NCI-H1436 treated with DMSO at 0.1 percent for 48 hours (cell line): ENCODE measurements around the gene CCDC9.

Experiments used
- DNase-seq: peaks from one replicate; lab custom pipeline; 2025; lab: John Stamatoyannopoulos, UW

The CCDC9 gene

DNA sequence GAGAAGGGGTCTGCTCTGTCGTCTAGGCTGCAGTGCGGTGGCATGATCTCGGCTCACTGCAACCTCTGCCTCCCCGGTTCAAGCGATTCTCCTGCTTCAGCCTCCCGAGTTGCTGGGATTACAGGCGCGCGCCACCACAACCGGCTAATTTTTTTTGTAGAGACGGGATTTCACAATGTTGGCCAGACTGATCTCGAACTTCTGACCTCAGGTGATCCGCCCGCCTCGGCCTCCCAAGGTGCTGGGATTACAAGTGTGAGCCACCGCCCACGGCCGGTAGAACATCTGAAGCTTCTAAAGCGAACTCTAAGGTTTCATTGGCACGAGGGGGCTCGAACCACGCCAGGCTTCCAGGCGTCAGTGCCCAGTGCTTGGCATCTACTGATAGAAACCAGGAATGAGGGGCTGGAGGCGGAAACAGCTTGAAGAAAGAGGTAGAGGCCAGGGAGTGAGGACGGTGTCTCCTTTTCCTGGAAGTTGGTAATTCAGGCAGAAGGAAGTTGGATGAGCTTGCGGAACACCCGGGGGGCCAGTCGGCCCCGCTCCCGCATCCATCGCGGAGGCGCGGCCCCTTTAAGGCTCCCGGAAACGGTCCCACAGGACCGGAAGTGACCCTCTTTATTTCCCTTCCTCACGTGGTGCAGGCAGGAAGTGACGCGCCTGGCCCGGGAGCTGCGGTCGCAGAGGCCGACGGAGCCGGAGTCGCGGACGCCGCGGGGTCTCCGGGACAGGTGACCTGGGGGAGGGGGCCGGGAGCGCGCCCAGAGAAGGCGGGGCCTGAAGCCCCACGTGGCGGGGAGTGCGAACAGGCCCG is at the start of gene CCDC9:
CCDC9 (plus strand) TSS at position 647 of the 814 bp plus-strand sequence. CDS start 1,876 bp downstream, outside the sequence.
- DNase-seq: peak; percentile 88

DNA sequence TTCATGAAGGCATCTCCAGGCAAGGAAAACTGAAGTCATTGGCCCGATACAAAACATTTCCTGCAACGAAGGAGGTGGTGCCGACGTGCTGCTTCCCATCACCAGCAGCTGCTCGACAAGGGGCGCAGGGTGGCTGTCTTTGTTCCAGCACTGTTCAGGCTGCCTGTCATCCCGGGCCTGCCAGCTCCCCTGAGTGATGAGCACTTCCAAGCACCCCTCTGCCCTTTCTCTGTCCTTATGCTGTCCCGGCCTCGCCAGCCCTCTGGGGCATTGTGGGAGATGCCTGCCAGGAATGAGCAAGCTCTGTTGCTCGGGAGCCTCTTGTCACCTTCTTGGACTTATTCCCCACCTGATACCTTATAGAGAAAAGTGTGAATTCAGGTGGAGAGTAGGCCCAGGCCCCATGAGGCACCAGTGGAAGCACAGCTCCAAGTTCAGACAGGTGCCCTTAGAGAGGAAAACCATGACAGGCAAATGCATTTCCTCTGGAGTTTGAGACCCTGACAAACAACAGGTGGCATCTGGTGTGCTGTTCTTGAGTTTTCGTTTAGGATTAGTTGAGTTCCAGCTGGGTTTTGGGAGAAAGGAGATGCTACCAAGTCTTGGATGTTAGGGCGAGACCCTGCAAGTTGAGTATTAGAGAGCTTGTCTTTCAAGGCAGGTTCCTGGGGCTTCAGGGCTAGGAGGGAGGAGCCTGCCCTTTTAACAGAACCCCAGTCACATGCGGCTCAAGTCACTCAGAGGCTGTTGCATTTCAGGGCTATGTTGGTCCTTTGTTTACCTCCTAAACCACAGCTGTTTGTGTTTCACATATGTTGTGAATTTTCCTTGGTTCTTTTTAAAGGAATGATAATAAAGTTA is 46.8 kb upstream of the CCDC9 start:
- no peak for DNase-seq

DNA sequence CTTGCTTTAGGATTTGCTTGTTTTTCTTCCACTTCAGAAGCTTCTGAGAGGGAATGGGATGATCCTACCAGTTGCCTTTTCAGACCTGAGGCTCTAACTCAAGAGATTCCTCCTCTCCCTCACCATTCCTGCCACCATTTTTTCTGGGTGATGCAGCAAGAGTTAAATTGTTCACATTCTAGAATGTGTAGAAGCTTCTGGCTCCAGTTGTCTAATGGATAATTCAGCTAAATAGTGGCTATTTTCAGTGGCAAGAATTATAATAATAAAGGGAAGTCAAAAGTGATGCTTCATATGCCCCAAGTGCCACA is 46.2 kb upstream of the CCDC9 start:
- no peak for DNase-seq

DNA sequence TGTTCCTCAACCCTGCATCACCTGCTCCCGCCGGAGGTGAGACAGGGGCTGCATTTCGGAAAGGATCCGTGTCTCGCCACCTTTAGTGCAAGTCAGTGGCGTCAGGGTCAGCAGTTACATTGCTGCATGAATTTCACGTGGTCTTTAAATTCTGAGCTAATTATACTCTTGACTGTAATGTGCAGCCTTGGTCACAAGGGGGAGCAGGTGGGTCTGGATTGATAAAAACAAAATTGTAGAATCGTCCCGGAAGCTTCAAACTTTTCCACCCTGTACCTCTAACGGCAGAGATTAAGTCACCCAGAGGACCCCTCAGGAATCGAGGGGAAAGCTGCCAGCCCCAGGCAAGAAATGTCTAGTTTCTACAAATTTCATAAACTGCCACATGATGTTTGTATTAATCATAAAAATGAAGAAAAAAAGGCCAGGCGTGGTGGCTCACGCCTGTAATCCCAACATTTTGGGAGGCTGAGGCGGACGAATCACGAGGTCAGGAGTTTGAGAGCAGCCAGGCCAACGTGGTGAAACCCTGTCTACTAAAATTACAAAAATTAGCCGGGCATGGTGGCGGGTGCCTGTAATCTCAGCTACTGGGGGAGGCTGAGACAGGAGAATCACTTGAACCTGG is 45.5 kb upstream of the CCDC9 start:
- DNase-seq: no peak

DNA sequence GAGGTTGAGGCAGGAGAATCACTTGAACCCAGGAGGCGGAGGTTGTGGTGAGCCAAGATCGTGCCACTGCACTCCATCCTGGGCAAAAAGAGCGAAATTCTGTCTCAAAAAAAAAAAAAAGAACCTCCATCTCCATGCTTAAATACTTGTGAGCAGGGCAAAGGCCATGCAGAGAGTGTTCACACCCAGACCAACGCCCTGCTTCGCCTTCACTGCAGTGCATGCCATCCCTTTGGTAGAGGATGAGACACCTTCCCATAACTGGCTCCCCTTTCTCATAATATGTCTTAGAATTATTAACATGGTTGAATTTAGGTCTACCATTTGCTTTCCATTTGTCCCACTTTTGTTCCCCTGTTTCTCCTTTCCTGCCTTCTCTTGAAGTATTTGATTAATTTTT is 40.7 kb upstream of the CCDC9 start:
- no peak for DNase-seq

DNA sequence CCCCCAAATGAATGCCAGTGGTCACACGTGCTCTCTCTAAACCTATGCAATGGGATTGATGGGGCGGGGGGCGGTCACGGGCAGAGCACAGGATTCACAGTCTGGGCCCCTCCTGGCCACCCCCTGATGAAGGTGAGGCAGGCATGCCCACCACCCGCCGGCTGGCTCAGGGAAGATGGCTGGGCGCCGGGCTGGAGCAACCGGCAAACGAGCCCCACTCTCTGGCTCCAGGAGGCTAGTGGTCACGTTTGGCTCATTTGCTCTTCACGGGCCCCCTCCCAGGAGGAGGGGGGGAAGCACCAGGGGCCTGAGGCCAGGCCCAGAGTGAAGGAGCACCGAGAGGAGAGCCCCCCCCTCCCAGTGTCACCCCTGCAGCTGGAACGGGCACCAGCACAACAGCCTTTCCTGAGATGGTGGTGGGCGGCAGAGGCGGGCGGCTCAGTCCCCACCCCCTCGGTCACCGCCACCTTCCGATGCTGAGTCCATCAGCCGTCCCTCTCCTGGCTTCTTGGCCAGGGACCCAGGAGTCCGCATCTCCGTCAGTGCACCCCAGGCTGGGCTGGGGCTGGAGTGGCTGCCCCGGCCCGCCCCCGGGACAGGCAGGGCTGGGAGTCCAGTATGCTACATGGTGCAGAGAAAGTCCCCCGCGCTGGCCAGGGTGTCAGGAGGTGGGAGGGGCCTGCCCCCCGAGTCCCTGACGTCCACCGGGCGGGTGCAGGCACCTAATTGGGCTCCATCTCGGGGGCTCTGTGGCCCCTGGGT is 35.1 kb upstream of the CCDC9 start:
- DNase-seq: no peak

DNA sequence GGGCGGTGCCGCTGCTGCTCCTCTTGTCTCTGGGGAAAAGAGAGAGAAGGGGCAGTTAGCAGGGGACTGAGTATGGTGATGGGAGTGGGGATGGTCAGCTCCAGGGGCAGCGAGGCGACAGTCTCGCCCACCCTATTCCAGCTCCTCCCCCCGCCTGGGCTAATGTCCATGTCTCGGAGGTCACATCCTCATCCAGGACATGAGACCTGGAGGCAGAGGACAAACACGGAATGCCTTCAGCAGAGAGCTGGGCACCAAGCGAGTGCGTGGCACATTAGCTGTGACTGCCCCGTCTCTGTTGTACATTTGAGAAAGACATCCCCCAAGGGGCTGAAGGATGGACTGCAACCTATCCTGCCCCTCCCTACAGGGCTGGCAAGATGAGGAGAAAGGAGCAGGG is 34.4 kb upstream of the CCDC9 start:
- no peak for DNase-seq

DNA sequence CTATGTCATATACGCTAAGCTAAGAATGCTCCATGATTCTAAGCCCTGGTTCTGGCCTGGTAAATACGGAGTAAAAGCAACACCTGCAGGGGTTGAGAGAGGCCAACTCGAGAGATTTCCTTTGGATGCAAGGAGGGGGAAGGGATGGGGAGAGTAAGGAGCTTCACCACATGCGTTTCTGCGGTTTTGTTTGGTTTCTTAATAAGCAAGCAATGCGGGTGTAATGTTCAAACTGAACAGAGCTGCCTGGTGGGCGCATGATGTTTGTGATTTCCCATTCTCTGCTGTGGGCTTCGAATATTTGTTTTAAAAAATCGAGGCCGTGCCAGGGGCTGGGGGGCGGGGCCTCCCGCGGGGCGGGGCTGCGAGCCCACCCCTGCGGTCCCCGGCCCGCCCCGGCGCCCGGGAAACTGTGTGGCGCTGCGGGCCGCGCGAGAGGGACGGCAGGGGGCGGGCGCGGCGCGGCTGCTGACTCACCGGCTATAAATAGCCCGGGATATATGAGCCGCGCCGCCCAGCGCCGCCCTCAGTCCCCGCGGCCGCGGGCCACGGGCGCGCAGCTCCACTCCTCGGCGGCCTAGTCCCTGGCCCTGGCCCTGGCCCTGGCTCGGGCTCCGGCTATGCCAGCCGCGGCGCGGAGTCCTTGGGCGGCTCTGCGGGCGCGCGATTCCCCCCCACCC is 30.4 kb upstream of the CCDC9 start:
- no peak for DNase-seq

DNA sequence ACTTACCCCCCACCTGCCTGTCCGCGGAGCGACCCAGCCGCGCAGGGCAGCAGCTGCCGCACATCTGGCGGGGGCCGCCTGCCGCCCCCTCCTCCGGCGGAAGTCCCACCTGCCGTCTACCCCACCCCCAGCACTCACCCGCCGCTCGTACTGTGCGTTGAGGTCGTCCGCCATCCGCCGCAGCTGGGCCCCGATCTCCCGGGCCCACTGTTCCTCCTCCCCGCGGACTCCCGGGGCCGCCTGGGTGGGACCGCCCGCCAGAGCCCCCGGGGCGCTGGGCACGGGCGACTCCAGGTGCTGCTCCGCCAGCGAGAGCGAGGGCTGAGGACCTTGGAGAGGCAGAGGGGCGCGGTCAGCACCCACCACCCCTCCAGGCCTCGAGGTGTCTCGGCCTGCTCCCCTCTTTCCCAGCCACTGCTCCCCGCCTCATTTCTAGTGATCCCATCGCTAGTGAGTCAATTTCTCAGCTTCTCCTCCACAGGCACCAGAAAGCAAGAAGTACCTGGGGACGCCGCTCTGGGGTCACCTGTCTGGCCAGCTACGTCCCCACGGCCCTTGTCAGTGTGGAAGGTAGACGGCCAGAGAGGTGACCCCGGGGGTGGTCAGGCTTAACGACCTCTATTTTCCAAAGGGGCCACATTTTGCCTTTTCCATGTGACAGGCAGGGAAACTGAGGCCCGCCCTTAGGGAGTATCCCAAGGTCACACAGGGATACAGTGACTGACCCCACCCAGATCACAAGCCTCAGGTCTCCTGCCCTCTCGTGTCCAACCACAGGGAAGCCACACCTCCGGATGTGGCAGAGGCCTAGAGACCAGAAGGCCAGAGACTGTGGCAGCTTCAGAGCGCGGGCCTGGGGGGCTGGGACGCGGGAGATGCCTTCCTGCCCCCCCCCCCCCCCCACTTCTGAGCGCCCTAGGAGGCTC is 29.6 kb upstream of the CCDC9 start:
- no peak for DNase-seq

DNA sequence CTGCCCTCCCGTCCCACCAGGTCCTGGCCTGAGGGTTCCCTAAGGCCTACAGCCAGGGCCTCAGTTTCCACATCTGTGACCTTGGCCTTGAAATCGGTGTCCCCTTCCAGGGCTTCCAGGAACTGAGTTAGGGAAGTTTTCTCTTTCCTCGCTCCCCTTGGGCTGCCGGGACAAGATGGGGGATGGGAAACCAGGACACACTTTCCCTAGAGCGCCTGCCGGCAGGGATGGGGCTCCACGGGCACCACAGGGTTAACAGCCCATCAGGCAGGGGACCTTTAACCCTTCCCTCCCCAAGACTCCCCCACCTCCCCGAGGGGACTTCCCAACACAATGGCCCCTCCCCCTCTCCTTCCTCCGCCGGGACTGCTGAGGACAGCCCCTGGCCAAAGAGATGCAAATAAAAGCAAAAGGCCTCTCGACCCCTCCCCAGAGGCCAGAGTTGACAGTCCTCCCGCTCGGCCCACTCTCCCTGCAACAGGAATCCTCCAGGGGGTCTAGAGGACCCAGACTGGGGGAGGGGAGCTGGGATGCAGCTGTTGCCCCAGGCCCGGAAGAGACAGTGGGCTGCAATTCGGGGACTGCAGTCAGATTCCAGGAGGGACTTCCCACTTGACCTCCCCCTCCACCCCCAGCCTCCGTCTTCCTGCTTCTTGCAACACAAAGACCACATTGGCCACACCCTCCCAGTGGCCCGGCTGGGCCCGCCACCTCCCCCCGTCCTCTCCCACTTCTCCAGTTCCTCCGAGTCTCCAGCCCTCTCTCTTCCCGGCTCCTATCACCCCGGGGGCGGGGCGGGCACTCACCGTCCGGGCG is 28.8 kb upstream of the CCDC9 start:
- no peak for DNase-seq

DNA sequence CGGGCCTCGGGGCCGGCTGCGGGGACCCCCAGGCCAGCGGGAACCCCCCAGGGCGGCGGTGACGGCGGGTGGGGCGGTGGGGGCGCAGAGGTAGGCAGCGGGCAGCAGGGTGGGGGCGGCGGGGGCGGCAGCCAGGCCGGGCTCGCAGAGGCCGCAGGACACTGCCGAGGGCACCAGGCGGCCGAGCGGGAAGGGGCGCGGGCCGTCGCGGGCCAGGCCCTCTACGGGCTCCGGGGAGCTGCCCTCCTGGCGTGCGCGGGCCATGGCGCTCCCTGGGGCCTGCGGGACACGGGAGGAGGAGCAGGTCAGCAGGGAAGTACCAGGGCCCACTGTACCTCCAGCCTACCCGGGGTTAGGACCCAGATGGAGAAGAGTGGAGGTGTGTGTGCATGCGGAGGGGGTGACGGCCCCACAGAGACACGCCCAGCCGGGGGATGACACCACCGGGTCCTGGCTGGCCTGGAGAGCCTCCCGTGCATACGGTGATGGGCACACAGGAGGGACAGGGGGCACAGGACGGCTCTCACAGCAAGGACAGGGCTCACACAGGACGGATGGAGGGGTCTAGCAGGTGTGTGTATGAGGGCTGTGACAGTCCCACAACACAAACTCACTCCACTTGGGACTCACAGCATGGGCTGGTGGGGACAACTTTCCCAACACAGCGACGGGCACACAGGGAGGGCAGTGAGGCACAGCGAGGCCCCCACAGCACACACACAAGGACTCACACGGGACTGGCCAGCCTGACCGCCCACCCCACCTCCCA is 28.0 kb upstream of the CCDC9 start:
- DNase-seq: no peak

DNA sequence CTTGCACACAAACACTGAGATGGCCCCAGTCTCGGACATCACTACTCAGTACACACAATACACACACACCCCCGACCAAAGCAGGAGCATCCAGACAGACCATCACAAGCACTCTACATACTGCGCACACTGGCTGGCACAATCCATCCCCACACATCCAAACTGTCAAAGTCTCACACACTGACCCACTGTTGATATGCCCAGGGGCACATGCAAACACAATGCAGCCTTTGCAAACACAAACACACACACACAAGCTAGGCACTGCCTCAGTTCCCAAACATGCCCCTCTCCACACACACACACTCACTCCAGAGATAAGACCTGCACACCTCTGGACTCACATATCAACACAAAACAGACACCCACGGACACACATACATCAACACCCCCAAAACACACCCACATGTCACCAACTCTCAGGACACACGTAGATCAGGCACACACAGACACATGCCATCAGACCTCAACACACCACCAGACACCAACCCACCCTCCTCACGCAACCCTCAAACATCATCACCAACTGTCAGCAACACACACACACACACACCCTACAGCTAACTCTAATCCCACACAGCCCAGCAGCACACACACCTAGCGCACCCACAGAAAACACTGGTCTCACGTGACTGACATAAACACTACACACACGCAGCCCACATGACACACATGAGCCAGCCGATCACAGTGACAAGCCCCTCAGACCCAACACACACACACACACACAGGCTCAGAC is 27.2 kb upstream of the CCDC9 start:
- DNase-seq: no peak

DNA sequence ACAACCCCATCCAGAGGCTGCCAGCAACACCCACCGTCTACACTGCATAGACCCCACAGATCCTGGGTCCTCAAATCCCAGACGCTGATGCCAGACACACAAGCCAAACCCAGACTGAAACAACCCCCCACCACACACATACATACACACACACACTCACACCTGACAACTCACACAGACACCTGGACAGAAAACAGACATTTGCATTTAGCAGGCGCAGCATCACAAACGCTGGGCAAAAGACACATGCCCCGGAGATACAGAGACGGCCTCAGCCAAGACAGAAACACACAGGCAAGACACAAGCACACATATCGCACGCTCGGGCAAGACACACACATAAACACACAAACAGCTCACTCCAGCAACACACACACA is 26.7 kb upstream of the CCDC9 start:
- DNase-seq: no peak

DNA sequence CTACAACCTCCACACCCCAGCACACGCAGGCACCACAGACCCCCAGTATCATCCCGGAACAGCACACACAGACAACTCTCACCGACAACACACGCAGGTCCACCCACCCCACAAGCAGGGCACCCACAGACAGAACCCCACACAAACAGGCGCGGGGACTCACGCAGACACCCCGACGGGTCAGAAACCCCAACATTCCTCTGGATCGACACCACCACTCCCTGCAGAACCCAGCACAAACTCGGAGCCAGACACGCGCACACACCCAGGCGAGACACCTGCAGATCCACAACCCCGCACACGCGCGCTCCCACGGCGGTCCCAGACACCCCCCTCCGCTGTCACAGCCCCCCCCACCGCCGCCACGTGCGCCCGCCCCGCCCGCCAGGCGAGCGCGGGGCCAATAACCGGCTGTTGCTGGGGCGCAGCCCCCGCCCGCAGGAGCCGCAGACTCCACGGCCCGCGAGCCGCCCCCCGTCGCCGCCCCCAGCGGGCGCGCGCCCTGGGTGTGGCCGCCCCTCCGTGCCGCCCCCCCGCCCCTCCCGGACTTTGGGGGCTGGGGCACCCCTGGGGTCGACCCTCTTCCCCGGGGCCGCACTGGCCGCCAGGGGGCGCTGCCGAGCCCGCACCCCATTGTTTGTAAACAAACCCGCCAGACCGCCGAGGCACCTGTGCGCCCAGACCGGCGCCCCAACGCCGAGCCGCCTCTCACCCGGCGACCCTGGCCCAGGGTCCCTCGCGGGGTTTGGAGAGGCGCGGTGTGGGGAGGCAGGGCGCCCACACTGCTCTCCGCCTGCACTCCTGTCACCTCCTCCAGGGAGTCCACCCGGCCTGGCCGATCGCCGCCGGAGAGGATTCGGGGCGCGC is 26.0 kb upstream of the CCDC9 start:
- DNase-seq: no peak

DNA sequence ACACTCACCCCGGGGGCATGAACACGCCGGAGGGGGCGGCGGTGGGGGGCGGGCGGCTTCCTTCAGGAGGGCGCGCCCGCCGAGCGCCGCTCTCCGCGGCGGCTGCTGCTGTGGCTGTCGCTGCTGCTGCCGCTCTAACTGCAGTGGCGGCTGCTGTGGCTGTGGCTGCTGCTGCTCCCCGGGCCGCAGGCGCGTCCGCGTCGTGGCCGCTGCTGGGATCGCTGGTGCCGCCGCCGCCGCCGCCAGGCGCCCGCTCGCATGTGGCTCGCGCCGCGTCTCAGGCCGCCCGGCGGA is 25.5 kb upstream of the CCDC9 start, which contains the start of gene BBC3:
BBC3 (minus strand) TSS at position 279 of the 294 bp plus-strand sequence. CDS start 2,768 bp downstream, outside the sequence.
- no peak for DNase-seq

DNA sequence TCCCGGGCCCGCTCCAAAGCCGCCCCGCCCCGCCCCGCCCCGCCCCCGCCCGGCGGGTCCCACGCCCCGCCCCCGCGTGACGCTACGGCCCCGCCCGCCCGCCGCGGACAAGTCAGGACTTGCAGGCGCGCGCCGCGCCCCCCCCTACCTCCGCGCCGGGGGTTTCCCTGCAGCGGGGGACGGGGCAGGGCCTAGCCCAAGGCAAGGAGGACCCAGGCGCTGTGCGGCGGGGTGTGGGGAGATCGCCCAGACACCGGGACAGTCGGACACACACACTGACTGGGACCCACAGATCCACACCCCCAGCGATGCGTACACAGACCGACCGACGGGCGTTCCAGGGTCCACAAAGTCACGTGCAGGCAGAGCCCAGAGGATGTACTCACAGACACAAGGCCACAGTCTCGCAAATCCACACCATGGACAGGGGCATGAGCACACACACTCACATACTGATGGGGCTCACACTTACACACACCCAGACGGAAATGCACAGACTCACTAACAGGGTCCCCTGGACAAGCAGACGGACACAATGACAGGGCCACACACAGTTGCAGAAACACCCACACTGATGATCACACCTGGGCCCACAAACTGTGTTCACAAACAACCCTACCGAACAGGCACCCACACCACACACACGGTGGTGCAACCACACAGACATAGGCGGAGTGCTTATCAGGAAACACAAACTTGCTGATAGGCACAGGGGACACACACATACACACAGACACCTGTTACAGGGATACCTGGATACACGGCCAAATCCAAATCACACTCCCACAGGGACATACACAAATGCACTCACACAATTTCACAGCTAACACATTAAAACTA is 24.9 kb upstream of the CCDC9 start:
- DNase-seq: no peak
